GM19099 (cell line): ENCODE measurements around the gene LACRT.

Source experiments
- POLR2A ChIP-seq: IDR thresholded peaks from 3 replicates; pipeline ENCODE4 v1.6.1; 2011; ENCODE audit warnings: low read depth; ENCODE audit not compliant: insufficient read length; ENCODE audit errors: extremely low read depth

The LACRT gene

DNA sequence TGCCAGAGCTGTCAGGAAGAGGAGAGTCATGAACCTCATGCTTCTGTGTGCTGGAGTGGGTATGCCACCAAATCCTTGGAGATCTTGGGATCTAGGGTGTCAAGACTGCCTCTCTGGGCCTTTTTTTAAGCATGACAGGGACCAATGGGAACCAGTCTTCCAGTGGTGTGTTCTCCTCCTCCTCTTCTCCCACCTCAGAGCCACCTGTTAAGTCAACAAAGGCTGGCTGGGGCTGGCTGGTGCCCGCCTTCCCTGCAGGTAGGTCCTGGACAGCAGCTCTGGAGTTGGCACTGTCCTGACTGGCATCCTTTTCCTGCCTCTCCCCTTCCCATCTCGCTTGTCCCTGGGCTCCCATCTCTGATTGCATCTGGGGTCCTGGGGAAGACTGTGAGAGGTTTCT, 13.6 kb upstream of the LACRT start, which contains the start of gene DCD:
Gene DCD (minus strand): TSS at position 101 of the 400 bp plus-strand sequence. CDS start 62 bp downstream, at position 39.
- no peak for TF ChIP-seq POLR2A

DNA sequence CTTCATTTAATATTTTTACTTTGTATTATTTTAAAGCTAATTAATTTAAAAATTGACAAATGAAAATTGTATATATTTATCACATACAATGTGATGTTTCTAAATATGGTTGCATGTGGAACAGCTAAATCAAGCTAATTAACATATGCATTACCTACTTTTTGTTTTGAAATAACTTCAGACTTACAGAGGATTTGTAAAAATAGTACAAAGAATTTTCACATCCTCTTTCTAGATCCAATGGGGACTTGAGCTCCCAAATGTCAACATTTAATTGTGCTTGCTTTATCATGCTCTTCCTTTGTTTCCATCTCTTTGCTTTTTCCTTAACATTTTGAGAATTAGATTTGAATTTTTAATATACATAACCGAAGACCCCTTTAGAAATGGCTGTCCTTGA, 6.9 kb upstream of the LACRT start:
- no peak for TF ChIP-seq POLR2A

DNA sequence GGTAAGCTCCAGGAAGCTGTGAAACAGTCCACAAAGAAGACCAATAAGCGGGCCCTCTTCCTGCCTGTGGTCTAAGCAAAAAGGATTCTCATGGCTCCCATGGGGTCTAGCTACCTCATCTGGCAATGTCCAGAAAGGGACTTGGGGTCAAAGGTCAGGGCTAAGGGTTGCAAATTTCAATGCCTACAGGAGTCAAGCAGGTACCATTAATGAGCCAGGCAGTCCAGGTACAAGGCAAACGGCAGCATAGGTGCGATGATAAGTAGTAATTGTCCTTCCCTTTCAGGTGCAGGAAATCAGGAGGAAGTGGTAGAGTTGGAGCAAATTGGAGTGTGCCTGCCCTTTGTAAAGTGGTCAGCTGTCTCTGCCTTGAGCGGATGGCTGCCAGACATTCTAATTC, 6.4 kb upstream of the LACRT start:
- TF ChIP-seq POLR2A: no peak

DNA sequence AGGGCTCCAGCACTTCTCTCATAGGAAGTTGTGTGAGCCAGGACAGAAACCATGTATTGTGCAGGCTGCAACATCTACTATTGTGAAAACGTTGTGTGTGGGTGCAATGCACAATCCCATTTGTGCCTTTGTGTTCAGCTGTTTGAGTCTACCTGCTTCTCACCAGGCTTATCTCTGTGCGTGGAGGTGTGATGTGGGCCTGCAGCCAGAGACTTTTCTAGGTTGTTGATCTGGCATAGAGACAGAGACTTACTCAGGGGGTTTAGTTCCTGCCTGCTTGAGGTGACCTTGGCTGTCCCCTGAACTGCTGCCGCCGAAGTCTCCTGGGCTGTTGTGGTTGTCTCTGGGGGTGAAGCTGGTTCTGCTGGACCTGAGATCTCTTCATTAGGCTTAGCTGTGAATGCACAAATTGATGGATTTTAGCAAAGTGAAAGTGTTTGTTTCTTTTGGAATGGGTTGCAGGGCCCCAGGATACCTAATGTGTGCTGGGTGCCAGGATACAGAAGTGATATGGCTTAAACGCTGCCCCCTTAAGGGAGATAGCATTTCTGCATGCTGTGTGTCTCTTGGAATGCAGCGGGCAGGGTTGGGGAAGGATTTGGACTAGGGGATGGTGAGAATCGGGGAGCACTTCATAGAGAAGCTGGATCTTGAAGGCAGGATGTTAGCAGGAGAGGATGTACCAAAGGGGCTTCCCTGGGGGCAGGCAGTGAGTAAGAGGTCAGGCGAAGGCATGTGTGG, 2.5 kb downstream of the LACRT start:
- no peak for TF ChIP-seq POLR2A

- TF ChIP-seq POLR2A: no peak
Observed at GRCh38 chr12:54631551-54631950, 3.1 kb downstream of the LACRT start.

- no peak for TF ChIP-seq POLR2A
Observed at GRCh38 chr12:54629925-54630324, 4.8 kb downstream of the LACRT start.

GRCh38 chr12:54628186-54628846, 6.4 kb downstream of the LACRT start:
- TF ChIP-seq POLR2A: no peak

DNA sequence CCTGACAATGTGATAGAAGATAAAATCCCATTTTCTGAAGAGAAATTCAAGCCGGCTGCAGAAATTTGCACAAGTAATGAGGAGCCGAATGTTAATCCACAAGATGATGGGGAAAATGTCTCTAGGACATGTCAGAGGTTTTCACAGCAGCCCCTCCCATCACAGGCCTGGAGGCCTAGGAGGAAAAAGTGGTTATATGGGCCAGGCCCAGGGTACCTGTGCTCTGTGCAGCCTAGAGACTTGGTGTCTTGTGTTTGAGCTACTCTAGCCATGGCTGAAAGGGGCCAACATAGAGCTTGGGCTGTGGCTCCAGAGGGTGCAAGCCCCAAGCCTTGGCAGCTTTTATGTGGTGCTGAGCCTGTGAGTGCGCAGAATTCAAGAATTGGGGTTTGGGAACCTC, 7.4 kb downstream of the LACRT start:
- TF ChIP-seq POLR2A: no peak

DNA sequence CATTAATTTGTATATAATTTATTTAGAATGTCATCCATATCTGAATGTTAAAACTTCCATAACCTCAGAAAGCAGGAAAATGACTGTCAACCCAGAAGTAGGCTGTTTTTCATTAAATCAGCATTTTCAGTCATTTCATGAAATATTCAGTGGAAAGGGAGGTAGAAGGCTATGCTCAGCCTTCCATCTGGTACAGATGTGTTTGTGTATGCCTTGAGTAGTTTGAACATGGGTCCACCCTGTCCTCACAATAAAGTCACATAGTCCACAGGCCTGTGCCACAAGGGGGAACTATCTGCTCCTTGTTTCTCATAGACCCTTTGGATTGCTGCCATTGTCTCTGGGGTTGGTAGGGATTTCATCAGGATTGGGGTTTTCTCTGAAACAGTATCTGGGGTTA, 9.1 kb downstream of the LACRT start:
- no peak for TF ChIP-seq POLR2A

DNA sequence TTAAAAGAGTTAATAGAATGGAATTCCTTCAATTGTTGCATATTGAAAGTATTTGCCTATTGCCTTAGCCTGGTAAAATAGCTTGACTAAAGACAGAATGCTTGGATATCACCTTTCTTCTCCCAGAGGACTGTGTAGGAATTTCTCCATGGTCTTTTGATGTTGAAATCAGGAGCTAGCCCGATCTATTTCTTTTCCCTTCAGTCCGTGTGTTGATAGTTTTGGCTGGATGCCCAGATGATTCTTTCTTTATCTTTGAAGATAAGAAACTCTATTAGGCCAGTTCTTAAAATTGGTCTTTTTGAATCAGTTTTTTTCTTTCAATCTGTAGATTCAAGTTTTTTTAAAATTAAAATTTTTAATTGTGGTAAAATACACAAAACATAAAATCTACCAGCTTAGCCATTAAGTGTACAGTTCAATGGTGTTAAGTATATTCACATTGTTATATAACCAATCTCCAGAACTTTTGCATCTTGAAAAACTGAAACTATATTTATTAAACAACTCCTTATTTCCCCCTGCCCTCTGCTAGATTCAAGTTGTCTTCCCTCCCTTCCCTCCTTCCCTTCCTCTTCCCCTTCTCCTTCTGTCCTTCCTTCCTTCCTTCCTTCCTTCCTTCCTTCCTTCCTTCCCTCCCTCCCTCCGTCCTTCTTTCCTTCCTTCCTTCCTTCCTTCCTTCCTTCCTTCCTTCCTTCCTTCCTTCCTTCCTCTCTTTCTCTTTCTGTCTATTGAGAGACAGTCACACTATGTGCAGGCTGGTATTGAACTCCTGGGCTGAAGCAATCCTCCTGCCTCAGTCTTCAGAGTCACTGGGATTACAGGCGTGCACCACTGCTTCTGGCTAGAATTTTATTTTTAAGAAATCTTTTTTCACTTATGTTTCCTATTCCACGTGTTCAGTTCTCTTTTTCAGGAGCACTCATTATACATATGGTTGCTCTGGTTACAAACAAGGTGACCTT, 10.1 kb downstream of the LACRT start:
- no peak for TF ChIP-seq POLR2A

DNA sequence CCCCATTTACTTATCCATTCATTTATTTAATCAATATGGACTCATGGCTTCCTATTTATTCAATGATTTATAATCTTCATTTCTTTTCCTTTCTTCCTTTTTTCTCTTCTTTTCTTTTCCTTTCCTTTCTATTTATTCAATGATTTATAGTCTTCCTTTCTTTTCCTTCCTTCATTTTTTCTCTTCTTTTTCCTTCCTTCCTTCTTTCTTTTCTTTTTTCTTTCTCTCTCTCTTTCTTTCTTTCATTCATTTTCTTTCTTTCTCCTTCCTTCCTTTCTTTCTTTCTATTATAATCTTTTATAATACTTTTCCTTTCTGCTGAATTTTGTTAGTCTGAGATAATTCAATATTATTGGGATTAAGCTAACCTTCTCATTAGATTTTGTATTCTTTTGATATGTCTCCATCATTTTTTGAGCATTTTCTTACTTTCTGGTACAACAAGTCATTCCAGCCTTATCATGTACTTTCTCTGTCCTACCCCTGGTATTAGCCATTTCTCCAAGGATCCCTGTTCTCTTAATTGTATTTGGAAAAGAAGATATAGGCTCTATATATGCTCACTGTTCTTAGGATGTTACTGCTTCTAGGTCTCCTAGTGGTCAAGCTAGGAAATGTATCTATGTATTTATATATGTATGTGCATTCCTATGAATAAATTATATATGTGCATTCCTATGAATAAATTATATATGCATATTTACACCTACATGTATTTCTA, 12.1 kb downstream of the LACRT start:
- no peak for TF ChIP-seq POLR2A

DNA sequence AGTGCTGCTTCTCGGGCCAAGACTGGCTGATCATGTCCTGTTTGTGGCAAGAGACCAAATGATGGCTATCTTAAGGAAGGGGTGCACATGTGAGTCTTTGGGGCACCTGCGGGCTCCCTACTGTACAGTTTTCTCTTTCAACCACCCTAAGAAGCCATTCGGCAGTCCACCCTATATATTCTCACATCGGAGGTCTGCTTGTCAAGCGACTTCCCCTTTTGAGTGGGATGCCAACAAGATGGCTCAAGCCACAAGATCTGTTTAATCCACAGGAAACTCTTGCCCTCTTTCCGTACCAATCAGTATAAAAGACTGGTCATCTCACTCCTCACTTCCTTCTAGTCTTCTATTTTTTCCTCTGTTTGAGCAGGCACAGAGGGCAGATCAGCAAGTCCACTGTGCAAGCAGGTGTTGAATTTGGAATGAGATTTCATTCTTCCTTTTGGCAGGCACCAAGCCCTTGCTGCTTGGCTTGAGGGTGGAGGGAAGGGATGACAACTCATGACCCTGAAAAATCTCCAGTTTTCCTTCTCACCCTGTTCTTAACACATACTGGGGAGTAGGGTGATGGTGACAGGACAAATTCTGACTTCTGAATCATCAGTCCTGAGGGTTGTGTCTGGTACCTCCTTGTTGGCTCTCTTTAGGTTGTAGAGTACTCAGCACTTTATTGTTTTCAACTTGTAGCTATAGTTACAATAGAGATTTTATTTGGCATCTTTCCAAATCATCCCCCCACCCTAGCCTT, 17.6 kb downstream of the LACRT start:
- TF ChIP-seq POLR2A: no peak

GRCh38 chr12:54612225-54612750, 22.4 kb downstream of the LACRT start:
- TF ChIP-seq POLR2A: no peak

DNA sequence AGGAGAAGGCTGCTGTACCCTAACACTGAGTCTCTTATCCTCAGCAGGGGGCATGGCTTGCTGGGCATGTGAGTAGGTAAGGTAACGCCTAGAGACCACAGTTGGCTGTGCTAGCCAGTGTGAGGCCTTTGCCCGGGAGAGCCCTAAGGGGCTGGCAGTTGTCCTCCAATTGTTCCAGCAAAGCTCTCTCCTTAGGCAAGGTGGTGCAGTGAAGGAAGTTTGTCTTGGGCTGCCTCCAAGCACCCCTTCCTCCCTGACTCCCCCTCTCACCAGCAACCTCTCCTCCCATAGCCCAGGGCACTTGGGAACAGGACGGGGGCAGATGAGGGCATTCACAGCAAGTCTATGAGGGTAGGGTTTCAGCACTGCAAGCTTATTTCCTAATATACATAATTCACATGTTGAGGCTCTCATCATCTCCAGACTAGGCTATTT, 23.0 kb downstream of the LACRT start:
- TF ChIP-seq POLR2A: no peak

- TF ChIP-seq POLR2A: no peak
Observed at GRCh38 chr12:54608769-54609168, 25.9 kb downstream of the LACRT start.
